ENCODE data around the gene FOXF1.

DNA sequence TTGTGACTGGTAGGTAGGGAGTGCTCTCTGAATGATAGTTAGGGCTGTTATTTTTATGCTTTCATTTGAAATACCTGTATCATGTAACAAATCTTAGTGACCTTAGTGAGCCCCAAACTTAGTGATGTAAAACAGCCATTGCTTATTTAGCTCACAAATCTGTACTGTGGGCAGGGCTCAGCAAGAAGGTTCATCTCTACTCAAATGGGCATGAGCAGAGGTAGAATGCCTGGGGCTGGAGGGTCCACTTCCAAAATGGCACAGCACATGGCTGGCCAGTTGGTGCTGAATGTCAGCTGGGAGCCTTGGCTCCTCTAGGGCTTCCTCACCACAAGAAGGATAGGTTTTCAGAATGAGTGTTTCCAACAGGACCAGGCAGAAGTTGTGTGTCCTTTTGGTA is 49.3 kb upstream of the FOXF1 start:
- TF ChIP-seq, protein P1, sequence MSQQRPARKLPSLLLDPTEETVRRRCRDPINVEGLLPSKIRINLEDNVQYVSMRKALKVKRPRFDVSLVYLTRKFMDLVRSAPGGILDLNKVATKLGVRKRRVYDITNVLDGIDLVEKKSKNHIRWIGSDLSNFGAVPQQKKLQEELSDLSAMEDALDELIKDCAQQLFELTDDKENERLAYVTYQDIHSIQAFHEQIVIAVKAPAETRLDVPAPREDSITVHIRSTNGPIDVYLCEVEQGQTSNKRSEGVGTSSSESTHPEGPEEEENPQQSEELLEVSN (IDR thresholded peaks at IDR 0.05; ENCODE audit: borderline replicate concordance, low read depth): no peak
- TF ChIP-seq, protein P2, sequence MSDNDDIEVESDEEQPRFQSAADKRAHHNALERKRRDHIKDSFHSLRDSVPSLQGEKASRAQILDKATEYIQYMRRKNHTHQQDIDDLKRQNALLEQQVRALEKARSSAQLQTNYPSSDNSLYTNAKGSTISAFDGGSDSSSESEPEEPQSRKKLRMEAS (IDR thresholded peaks at IDR 0.05): no peak
- TF ChIP-seq SMC3 (IDR thresholded peaks at IDR 0.05) (no peak), CBX8 (IDR thresholded peaks at IDR 0.05) (no peak)
